ENCODE measurements around the gene DPYD. TPM values are rescaled to one million over a fixed set of nuclear protein-coding genes. Genes with fewer than 3 reads are reported as not detected.

Gene DPYD
- total RNA-seq: 10 to 100 TPM; 11.1 to 11.5 TPM

GRCh38 chr1:97920832-97921571, at the start of gene DPYD:
Gene DPYD (minus strand): TSS chr1:97921034. CDS start chr1:97920922, 112 bp downstream.
- Mint-ChIP-seq H3K9me3 (no peaks in the 10 kb centered on the region), H3K27me3 (no peaks in the 10 kb centered on the region), H3K36me3 (ENCODE audit: low read depth) (no peaks in the 10 kb centered on the region), H3K27ac (peak within 1 kb of the TSS; percentile 84), H3K4me1 (peaks cover 22% of the 10 kb centered on the region), H3K4me3 (peak within 1 kb of the TSS; percentile 90)
- peak; percentile 87 for ATAC-seq (replicated peaks)

GRCh38 chr1:97960470-97960869, 39.6 kb upstream of the DPYD start:
- Mint-ChIP-seq H3K9me3 (no peaks in the 10 kb centered on the region), H3K27me3 (peaks cover 13% of the 10 kb centered on the region), H3K4me3 (no peak overlapping the region), H3K27ac (no peak overlapping the region), H3K4me1 (no peaks in the 10 kb centered on the region), H3K36me3 (ENCODE audit: low read depth) (no peaks in the 10 kb centered on the region)
- ATAC-seq (replicated peaks): no peak

- no peak overlapping the region for H3K4me3 Mint-ChIP-seq
- H3K36me3 Mint-ChIP-seq (ENCODE audit: low read depth): no peaks in the 10 kb centered on the region
- H3K27ac Mint-ChIP-seq: no peak overlapping the region
- no peak for ATAC-seq (replicated peaks)
- no peaks in the 10 kb centered on the region for H3K27me3 Mint-ChIP-seq
- H3K9me3 Mint-ChIP-seq: no peaks in the 10 kb centered on the region
- peaks cover 7% of the 10 kb centered on the region for H3K4me1 Mint-ChIP-seq
These were observed 26.9 kb upstream of the DPYD start for GRCh38 chr1:97947695-97948094.

- H3K4me1 Mint-ChIP-seq: peaks cover 18% of the 10 kb centered on the region
- H3K36me3 Mint-ChIP-seq (ENCODE audit: low read depth): no peaks in the 10 kb centered on the region
- peak overlapping the region; percentile 35 for H3K4me3 Mint-ChIP-seq
- no peak for ATAC-seq (replicated peaks)
- H3K27ac Mint-ChIP-seq: no peak overlapping the region
- no peaks in the 10 kb centered on the region for H3K9me3 Mint-ChIP-seq
- no peaks in the 10 kb centered on the region for H3K27me3 Mint-ChIP-seq
These were observed 22.5 kb upstream of the DPYD start for GRCh38 chr1:97943354-97943753.

GRCh38 chr1:97942161-97943123, 21.6 kb upstream of the DPYD start:
- Mint-ChIP-seq H3K36me3 (ENCODE audit: low read depth) (no peaks in the 10 kb centered on the region), H3K4me1 (peaks cover 18% of the 10 kb centered on the region), H3K27me3 (no peaks in the 10 kb centered on the region), H3K27ac (no peak overlapping the region), H3K9me3 (no peaks in the 10 kb centered on the region), H3K4me3 (peak overlapping the region; percentile 32)
- peak; percentile 51 for ATAC-seq (replicated peaks)

- H3K36me3 Mint-ChIP-seq (ENCODE audit: low read depth): no peaks in the 10 kb centered on the region
- H3K9me3 Mint-ChIP-seq: no peaks in the 10 kb centered on the region
- H3K4me1 Mint-ChIP-seq: peaks cover 18% of the 10 kb centered on the region
- no peak for ATAC-seq (replicated peaks)
- H3K4me3 Mint-ChIP-seq: no peak overlapping the region
- H3K27me3 Mint-ChIP-seq: no peaks in the 10 kb centered on the region
- no peak overlapping the region for H3K27ac Mint-ChIP-seq
These were observed 17.4 kb upstream of the DPYD start for GRCh38 chr1:97938285-97938642.

- ATAC-seq (replicated peaks): no peak
- H3K27me3 Mint-ChIP-seq: no peaks in the 10 kb centered on the region
- no peaks in the 10 kb centered on the region for H3K9me3 Mint-ChIP-seq
- H3K4me3 Mint-ChIP-seq: no peak overlapping the region
- H3K4me1 Mint-ChIP-seq: peaks cover 8% of the 10 kb centered on the region
- H3K36me3 Mint-ChIP-seq (ENCODE audit: low read depth): no peaks in the 10 kb centered on the region
- no peak overlapping the region for H3K27ac Mint-ChIP-seq
These were observed 16.1 kb upstream of the DPYD start for GRCh38 chr1:97936976-97937375.

- H3K9me3 Mint-ChIP-seq: no peaks in the 10 kb centered on the region
- H3K36me3 Mint-ChIP-seq (ENCODE audit: low read depth): no peaks in the 10 kb centered on the region
- ATAC-seq (replicated peaks): no peak
- H3K4me3 Mint-ChIP-seq: no peak overlapping the region
- no peaks in the 10 kb centered on the region for H3K27me3 Mint-ChIP-seq
- H3K4me1 Mint-ChIP-seq: peaks cover 5% of the 10 kb centered on the region
- no peak overlapping the region for H3K27ac Mint-ChIP-seq
These were observed 13.7 kb upstream of the DPYD start for GRCh38 chr1:97934491-97934890.

GRCh38 chr1:97929874-97930851, 9.3 kb upstream of the DPYD start:
- no peak overlapping the region for H3K4me3 Mint-ChIP-seq
- H3K27me3 Mint-ChIP-seq: no peaks in the 10 kb centered on the region
- H3K36me3 Mint-ChIP-seq (ENCODE audit: low read depth): no peaks in the 10 kb centered on the region
- no peaks in the 10 kb centered on the region for H3K9me3 Mint-ChIP-seq
- no peak overlapping the region for H3K27ac Mint-ChIP-seq
- ATAC-seq (replicated peaks): no peak
- peaks cover 5% of the 10 kb centered on the region for H3K4me1 Mint-ChIP-seq

- no peaks in the 10 kb centered on the region for H3K27me3 Mint-ChIP-seq
- peaks cover 11% of the 10 kb centered on the region for H3K4me1 Mint-ChIP-seq
- peak; percentile 62 for ATAC-seq (replicated peaks)
- no peaks in the 10 kb centered on the region for H3K9me3 Mint-ChIP-seq
- no peaks in the 10 kb centered on the region for H3K36me3 Mint-ChIP-seq (ENCODE audit: low read depth)
- no peak overlapping the region for H3K27ac Mint-ChIP-seq
- no peak overlapping the region for H3K4me3 Mint-ChIP-seq
These were observed 5.3 kb upstream of the DPYD start for GRCh38 chr1:97926017-97926708.

- Mint-ChIP-seq H3K36me3 (ENCODE audit: low read depth) (no peaks in the 10 kb centered on the region), H3K27ac (no peak overlapping the region), H3K4me3 (no peak overlapping the region), H3K27me3 (no peaks in the 10 kb centered on the region), H3K9me3 (no peaks in the 10 kb centered on the region), H3K4me1 (peaks cover 11% of the 10 kb centered on the region)
- no peak for ATAC-seq (replicated peaks)
These were observed 4.3 kb upstream of the DPYD start for GRCh38 chr1:97925151-97925550.

GRCh38 chr1:97923811-97924210, 3.0 kb upstream of the DPYD start:
- no peak overlapping the region for H3K4me3 Mint-ChIP-seq
- H3K4me1 Mint-ChIP-seq: peaks cover 15% of the 10 kb centered on the region
- no peaks in the 10 kb centered on the region for H3K27me3 Mint-ChIP-seq
- H3K9me3 Mint-ChIP-seq: no peaks in the 10 kb centered on the region
- H3K36me3 Mint-ChIP-seq (ENCODE audit: low read depth): no peaks in the 10 kb centered on the region
- no peak overlapping the region for H3K27ac Mint-ChIP-seq
- ATAC-seq (replicated peaks): no peak

- peak overlapping the region; percentile 84 for H3K27ac Mint-ChIP-seq
- H3K4me3 Mint-ChIP-seq: peak overlapping the region; percentile 90
- H3K4me1 Mint-ChIP-seq: peaks cover 22% of the 10 kb centered on the region
- H3K9me3 Mint-ChIP-seq: no peaks in the 10 kb centered on the region
- ATAC-seq (replicated peaks): peak; percentile 48
- H3K36me3 Mint-ChIP-seq (ENCODE audit: low read depth): no peaks in the 10 kb centered on the region
- H3K27me3 Mint-ChIP-seq: no peaks in the 10 kb centered on the region
These were observed 480 bp downstream of the DPYD start for GRCh38 chr1:97920276-97920831.
